NCI-H1417 (cell line): ENCODE measurements around the gene PTTG1IP.
"Not testable (repeated sequence)": the region's sequence is repeated elsewhere in the genome, so short reads cannot be mapped to it uniquely, and the experiment has no call there.

Experiments
- DNase-seq, 3 experiments: peaks; one replicate each; lab custom pipeline; 2025; lab: John Stamatoyannopoulos, UW

The PTTG1IP gene

GRCh38 chr21:44883250-44883649 is 9.8 kb upstream of the PTTG1IP start:
- DNase-seq = no peak

DNA sequence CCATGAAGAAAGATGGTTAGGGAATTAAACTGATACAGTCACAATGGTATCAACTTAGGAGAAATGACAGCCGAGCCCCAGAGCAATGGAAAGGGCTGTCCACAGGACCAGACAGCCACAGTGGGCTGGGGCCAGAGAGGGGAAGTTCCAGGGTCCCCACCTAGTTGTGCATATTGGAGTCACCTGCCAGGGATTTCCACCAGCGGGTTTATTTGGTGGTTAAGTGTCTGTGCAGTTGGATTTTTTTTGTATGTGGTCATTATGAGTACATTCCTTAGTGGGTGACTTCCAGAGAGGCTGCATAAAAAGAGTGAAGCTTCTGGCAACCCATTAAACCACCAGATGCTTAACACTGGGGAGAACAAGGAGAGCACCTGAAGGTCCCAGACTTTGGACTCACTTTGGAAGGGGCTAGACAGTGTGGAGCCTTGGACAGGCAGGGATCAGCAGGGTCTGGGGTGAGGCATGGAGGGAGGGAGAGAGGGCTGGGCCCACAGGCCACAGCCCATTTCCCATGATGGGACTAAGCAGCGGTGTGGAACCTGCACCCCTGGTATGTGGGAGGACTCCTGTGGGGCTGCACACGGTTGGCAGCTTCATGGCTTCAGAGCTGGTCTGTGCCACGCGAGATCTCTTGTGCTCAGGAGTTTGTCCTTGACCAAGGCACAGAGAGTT is 7.8 kb upstream of the PTTG1IP start:
- DNase-seq = no peak

DNA sequence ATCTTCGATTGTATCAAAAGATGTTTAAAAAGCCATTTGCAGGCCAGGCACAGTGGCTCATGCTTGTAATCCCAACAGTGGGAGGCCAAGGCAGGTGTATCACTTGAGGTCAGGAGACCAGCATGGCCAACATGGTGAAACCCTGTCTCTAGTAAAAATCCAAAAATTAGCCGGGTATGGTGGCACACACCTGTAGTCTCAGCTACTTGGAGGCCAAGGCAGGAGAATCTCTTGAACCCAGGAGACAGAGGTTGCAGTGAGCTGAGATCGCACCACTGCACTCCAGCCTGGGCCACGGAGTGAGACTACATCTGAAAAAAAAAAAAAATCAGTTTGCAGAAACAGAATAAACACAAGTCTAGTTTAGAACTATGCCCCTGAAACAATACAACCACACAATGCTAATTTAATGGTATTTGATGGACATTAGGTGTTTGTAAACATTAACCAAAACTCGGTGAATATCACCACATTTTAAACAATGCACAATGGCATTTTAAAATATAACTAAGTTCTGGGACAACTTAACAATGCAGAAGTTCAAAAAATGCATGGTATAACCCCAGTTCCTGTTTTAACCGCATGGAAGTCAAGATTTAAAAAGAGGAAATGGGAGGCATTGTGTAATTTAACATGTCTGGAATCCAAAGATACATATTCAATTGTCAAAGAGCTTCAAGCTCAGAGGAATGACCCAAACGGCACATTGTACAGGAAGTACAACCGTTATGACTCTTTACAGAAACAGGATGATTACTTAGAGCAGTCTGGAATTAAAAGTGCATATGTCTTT is 7.1 kb upstream of the PTTG1IP start:
- no peak for DNase-seq

DNA sequence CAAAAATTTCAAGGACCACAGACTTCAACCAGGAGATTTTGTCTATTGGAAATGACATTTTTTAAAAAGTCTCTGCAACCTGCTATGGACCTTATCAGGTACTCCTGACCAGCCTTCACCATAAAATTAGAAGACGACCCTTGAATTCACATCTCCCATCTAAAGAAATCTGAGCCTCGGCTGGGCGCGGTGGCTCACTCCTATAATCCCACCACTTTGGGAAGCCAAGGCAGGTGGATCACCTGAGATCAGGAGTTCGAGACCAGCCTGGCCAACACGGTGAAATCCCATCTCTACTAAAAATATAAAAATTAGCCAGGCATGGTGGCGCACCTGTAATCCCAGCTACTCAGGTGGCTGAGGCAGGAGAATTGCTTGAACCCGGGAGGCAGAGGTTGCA is 5.7 kb upstream of the PTTG1IP start:
- DNase-seq = not testable (repeated sequence)

DNA sequence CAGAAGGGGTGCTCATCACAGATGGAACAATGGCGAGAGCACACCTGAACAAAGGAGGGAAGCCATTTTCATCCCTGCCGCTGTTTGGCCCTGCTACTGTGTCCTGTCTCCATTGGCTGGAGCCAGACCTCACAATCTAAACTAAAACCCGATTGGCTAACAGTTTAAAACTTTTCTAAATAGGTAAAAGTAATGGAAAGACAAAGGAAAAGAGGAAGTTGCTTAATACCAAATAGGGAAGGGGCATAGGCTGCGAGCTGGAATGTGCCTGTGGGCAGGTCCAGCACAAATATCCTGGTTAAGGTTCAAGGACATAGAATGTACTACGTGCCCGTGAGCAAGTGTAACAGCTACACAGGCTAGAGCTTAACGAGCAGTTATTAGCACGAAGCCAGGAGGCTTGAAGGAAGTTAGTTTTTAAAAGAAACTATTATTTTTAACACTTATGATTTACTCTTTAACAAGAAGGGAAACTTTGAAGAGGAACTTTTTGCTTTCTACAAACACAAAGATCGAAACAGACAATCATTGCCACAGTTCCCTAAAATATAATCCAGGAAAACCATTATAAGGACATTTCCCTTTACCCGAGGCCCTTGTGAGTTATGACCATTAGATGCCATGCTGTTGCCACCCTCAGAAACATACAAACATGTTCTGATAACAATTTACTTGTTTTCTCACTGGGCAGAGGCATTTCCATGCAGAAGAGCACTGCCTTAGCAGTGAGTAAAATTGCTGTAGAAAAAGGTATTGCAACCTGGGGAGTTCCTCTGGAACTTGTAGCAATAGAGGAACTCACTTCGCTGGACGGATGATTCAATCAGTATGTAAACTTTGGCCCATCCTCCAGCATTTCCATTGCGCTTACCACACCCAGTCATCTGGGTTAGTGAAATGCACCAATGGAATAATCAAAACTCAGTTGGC is 4.8 kb upstream of the PTTG1IP start:
- no peak for DNase-seq

- DNase-seq = no peak
Observed at GRCh38 chr21:44876849-44877575, 3.5 kb upstream of the PTTG1IP start.

DNA sequence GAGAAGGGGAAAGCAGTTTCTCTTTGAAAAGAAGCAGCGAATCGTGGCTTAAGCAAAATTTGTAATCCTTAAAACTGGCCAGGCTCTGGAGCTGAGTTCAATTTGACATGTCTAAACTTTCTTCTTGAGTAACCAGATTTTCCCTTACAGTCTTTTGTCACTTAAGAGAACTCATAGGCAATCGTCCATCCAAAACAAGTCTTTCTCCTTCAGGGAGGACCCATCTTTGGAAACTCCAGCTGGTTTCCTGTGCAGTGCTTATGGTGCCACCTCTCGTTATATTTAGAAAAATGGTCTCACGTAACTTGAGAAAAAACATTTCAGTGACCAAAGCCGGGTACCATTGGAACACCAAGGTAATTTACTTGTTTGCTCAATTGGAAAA is 1.8 kb upstream of the PTTG1IP start:
- peak in 2 of 3 experiments; percentile 44 to 60 for DNase-seq

- DNase-seq = peak in 2 of 3 experiments; percentile 73 to 76
Observed at GRCh38 chr21:44874497-44875315, 1.2 kb upstream of the PTTG1IP start.

GRCh38 chr21:44874240-44874496 is 678 bp upstream of the PTTG1IP start:
- peak in 1 of 3 experiments; percentile 58 for DNase-seq

- DNase-seq = peak in 2 of 3 experiments; percentile 71 to 81
Observed at GRCh38 chr21:44872649-44873355, 688 bp downstream of the PTTG1IP start.

DNA sequence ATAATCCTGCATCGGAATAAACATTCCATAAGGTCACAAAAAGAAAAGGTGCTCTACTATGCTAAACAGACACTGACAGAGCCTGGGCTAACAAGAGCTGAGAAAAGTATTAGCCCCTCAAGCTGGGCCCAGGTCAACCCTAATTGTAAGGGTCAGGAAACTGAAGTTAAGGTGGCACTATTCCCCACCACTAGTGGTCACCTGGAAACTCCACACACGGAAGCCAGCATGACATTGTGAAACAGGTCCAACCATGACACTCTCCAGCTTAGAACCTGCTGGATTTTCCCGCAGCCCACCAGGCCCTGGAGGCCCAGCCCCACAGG is 1.2 kb downstream of the PTTG1IP start:
- no peak for DNase-seq

GRCh38 chr21:44871576-44872269 is 1.8 kb downstream of the PTTG1IP start:
- no peak for DNase-seq

DNA sequence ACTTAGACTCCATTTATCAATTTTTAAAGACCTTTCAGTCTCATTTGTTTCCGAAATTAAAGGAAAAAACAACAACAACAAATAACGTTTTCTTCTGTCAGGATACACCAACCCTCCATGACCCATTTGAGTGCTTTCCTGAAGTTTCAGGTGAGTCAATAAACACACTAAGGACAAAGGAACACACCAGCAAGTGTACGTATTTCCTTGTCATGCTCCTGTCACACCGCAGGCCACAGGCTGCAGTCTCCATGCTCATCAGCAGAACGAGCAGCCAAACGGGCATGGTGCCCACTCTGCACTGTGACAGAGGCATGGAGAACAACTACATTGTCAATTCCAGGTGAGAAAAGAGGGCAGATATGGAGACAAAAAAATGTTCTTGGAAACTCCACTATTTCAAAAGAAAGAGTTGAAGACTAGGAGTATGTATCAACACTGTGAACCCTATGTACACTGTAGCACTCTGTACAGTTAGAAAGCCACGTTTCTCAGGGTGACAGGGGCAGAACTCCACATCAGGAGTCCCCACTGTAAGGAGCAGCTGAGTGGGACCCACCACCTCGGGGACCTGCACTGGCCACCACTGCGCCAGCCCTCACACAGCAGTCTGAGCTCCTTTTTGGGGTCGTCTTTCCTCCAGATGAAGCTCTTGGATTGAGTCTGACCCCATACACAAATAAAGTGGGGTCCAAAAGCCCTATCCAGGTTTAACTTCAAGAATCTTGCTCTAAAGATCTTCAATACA is 2.6 kb downstream of the PTTG1IP start:
- DNase-seq = no peak

DNA sequence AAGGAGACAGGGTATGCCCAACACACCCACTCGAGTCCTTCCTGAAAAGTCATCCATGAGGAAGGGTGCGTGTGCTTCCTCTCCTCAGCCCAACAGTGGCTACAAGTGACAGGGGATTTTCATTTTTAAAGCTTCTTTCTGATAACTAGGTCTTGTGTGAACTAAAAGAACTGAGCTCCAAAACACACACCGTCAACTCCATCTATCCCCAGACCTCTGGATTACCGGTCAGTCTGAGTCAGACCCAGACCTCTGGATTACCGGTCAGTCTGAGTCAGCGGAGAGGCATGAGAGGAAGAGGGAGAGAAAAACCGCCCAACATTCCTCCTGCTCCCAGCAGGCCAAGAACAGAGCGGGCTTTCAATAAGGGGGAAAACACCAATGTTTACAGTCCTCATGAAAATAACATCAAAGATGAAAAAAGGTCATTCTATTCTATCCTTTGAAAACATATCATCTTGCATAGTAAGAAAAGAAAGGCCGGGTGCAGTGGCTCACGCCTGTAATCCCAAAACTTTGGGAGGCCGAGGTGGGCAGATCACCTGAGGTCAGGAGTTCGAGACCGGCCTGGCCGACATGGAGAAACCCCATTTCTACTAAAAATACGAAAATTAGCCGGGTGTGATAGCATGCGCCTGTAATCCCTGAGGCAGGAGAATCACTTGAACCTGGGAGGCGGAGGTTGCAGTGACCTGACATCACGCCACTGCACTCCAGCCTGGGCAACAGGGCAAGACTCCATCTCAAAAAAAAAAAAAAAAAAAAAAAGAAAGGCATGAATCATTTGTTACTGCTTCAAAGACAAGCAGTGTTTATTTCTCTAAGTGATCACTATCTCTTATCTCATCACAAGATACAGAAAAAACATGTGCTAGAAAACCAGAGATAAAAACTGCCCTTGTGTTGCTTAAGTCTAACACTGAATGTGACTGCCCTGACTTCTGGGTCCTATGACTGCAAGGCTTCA is 3.4 kb downstream of the PTTG1IP start:
- no peak for DNase-seq

DNA sequence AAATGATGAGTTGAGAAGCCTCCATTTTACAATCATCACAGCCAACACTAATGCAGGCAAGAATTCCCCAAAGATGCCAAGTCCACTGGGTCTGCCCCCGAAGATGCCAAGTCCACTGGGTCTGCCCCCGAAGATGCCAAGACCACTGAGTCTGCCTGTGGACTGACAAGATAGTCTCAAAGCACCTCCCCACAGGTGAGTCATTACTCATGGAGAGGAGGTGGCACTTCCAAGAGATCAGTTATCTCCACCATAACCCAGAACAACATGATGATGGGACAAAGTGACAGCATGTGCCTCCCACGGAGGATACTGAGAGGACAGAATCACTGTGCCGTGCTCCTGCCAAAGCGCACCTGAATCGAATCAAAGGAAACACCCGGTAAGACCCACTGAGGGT is 4.8 kb downstream of the PTTG1IP start:
- no peak for DNase-seq

GRCh38 chr21:44867999-44868700 is 5.3 kb downstream of the PTTG1IP start:
- no peak for DNase-seq

GRCh38 chr21:44867464-44867863 is 6.0 kb downstream of the PTTG1IP start:
- DNase-seq = no peak
